Measurements from ENCODE around the gene SPRED2.

- TF ChIP-seq CTCF (IDR thresholded peaks at IDR 0.05): peak in 1 of 5 experiments; percentile 14
- TF ChIP-seq POLR2A (IDR thresholded peaks at IDR 0.05): no peak
- no peak for TF ChIP-seq EP300 (IDR thresholded peaks at IDR 0.05)
These were observed 64.9 kb downstream of the SPRED2 start for GRCh38 chr2:65367524-65367923.

Measured in tibial nerve (tissue), 4 donors.